ENCODE data around the gene TEAD1.

DNA sequence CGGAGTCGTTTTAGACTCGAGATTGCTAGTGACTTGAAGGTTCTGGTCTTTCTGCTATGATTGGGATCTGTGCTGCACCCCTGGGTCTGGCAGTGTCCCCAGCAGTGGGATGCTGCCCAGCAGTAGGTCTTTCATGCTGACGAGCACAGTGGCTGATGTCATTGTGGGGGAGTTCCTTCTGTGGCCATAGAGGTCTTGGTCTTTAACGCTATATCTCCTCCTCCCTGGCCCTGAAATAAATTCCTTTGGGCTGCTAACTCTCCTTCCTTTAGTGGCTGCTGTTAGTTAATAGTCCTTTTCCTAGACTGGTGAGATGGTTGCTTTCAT is 136.3 kb downstream of the TEAD1 start:
- TF ChIP-seq, protein P1, sequence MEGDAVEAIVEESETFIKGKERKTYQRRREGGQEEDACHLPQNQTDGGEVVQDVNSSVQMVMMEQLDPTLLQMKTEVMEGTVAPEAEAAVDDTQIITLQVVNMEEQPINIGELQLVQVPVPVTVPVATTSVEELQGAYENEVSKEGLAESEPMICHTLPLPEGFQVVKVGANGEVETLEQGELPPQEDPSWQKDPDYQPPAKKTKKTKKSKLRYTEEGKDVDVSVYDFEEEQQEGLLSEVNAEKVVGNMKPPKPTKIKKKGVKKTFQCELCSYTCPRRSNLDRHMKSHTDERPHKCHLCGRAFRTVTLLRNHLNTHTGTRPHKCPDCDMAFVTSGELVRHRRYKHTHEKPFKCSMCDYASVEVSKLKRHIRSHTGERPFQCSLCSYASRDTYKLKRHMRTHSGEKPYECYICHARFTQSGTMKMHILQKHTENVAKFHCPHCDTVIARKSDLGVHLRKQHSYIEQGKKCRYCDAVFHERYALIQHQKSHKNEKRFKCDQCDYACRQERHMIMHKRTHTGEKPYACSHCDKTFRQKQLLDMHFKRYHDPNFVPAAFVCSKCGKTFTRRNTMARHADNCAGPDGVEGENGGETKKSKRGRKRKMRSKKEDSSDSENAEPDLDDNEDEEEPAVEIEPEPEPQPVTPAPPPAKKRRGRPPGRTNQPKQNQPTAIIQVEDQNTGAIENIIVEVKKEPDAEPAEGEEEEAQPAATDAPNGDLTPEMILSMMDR (IDR thresholded peaks at IDR 0.05): no peak
- no peak for TF ChIP-seq POLR2A (IDR thresholded peaks at IDR 0.05)
